Stimulated activated CD8-positive, alpha-beta memory T cell treated with anti-CD3 and anti-CD28 coated beads, Interleukin-12 subunit alpha, Interleukin-12 subunit beta, amount 100 ng/mL, for 24 hours (primary cell): ENCODE results near the gene SGIP1.
"Not testable (repeated sequence)": the region's sequence is repeated elsewhere in the genome, so short reads cannot be mapped to it uniquely, and the experiment has no call there.

Source experiments
- DNase-seq: peaks from one replicate; pipeline ENCODE4 v3.0.0-alpha.2; 2020; ENCODE audit errors: extremely low read depth

Gene SGIP1

DNA sequence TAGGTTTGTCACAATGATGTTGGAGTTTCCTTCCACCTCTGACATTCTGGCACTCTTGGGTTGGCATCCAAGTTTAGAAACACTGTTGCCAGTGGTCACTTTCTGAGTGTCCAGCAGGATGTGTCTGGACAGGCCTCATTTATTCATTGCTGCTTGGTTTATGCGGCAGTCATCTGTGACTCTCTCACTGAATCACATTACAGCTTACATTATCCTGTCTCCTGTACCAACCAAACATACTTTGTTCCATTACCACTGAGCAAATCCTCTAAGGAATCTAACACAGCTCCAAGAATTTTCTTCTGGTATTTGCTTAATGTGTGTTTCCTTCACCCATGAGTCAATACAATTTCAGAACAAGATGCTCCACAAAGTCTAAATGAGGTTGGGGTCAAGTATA is 19.9 kb downstream of the SGIP1 start:
- no peak for DNase-seq

DNA sequence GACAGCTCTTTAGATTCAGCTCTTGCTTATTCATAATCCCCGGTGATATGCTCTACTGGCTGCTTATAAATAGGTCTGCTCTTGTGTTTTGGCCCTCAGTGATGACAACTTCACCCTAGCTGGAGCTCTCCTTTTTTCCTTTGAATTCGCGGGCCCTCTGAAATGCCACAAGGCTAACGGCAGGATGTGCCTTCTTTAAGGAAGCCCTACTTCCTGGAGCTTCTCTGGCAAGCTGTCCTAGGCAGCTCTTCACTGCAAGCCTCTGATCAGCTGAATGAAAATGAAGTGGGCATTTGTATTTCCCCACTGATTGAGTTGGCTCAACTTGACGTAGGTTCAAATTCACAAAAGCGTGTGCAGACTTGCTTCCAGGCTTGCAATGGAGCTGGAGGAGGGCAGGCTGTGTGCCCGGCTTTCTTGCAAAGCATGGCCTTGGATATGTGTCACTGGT is 22.2 kb downstream of the SGIP1 start:
- DNase-seq: no peak

DNA sequence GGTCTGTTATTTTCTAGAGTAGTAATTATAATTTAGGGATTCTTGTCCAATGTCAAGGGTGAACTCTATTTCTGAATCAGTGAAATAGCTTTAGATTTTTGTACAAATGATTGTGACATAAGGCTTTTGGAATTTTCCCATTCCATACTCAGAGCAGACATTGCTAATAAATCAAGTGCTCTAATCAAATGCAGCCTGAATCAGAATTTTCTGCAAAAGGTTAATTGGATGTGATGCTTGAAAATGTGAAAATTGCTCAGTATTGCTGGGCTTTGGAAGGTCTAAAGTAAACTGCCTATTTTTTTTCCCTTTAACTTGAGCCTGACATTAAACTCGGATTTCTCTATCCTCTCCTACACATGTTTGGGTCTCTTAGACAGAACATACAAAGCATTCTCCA is 23.2 kb downstream of the SGIP1 start:
- no peak for DNase-seq

DNA sequence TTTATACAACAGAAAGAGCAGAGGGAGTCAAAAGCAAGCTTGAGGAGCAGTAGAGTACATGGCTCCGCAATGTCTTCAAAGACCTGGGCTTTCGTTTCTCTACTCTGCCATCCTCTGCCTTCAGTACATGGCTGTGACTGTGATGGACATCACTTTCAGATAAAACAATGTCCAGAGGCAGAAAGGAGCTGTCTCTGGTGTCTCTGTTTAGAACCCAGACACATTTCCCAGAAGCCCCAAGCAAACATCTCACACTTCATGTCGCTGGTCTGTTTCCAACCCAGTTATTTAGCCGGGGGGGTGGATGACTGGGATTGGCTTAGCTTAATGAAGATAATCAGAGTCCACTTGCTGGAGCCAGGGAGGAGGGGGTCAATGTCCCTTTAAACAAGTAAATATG is 25.6 kb downstream of the SGIP1 start:
- DNase-seq: no peak

DNA sequence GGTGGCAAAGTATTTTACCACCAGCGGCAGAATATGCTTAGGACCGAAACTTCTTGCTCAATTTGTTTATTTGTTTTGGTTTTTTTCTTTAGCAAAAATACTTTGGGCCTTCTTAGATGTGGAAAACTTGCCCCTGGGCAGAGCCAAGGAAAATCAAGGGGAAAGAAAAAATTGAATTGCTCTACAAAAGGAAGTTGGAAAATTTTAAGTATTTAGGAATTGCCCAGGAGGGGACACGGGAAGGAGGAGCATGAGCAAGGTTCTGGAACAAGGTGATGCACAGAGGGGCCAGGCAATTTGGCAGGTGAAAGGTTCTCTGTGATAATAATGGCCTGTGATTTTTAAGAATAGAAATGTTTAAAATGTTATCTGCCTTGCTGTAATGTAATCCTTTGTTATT is 28.6 kb downstream of the SGIP1 start:
- DNase-seq: no peak

DNA sequence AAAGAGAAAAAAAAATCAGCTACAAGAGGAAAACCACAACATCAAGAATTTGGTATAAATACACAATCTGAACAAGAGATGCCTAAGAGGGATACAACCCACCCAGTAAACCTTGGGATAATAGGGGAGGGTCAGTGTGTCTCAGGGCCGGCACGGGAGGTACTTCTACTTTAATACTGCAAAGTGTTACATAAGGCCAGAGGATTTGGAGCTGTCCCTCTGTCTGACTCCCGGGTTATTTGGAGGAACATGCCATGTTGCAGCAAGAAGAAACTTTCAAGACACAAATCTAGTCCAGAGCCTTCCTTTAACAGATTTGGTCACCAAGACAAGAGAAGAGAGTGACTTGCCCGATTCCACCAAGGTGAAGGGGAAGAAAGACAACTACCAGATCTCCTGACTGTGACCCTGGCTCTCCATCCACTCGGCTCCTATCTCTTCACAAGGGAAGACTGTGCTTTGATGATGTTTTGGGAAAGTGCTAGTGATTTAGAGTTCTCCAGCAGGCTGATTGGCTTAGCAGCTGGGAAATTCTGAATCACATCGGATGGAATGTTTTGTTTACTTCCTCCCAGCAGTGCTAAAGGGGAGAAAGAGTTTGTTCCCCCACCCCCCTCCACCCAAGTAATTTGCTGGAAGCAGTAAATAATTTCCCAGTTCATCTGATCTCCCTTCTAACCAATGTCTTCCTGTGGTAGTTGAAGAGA is 29.3 kb downstream of the SGIP1 start:
- no peak for DNase-seq

DNA sequence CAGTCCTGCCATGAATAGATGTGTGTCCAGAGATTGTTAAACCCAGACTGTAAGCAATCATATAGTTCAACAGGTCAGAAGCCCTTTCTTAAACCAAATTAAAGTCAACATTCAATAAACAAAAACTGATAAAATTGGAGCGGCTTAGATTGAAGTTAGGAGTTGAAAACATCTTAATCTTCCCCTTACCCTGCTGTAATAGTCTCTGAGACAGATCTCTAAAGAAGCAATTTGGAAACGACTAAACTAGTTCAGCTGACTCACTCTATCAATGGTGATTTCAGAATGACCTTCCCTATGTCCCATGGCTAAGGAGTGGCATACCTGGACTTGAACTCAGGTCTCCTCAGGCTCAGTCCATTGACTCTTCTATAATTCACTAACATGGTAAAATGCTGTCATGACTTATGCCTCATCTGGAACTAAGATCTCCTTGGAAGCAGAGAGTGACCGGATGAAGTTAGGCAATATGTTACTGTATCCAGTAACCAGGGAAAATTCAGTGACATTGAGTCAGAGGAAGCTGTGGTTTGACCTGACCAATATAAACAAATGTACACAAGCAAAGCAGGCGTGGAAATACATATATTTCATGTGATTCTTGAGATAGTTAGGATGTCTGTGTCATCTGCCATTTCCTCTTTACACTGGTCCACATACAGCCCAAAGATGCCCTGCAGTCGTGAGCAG is 30.1 kb downstream of the SGIP1 start:
- DNase-seq: no peak

DNA sequence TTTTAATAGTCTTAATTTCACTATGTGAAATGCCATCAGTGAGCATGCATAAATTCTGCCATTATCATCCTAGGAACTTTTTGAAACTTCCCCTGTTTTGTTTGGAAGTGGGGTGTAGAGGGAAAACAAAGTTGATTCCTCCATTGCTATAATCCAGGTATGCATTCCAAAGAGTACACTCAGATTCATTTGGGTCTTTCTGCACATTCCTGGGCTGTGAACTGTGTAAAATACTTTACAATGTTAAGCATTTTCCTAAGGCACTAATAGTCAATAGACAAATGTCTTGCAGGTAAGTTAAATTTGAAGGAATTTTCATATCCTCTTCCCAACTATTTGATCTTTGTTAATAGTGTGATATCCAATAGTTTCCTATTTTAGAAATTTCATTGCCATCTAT is 36.2 kb downstream of the SGIP1 start:
- no peak for DNase-seq

DNA sequence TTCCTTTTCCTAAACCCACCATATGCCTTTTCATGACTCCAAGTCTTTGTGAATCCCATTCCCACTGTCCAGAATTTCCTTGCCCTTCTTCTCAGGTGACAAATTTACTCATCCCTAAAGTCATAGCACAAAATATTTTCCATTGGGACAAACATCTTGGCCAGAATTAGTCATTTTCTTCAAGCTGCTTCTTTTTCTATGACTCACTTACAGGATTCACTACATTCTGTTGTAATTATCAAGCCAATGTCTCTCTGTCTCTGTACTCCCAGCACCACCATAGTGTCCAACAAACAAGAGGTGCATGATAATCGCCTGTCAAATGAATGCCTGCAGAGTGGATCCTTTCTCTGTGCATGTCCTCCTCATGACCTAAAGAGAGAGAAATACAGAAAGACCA is 37.8 kb downstream of the SGIP1 start:
- DNase-seq: no peak

DNA sequence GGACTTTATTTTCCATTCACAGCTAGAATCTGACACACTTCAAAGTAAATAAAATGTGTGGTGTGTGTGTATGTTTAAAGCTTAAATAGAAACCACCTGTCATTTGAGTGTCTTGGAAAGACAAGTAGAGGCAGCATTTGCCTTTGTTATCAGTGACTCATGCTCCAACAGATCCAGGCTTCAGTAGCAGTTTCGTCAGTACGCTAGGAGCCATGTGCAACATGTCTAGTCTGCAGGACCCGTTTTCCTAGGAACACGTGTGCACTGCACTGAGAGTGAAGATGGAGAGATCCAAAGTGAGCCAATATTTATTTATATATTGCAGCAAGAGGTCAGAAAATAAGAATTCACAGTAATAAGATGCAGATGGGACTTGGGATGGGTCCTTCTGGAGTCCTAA is 41.8 kb downstream of the SGIP1 start:
- no peak for DNase-seq

DNA sequence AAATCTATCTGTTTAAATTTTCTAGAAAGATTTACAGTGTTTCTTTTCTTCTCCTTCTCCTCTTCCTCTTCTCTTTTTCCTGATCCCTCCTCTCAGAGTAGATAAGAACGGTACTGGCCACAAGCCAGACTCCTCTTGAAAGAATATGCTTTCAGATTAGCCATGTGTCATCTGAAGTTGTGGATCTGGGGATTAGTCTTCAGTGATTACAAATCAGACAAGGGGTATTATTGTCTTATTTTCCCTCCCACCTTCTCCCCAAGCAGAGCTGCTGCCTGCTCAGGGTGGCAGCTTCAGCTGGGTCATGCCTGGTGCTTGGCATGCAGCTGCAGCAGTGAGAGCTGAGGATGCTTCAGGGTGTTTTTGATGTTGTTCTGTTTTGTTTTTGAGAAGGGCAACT is 42.7 kb downstream of the SGIP1 start:
- DNase-seq: no peak

DNA sequence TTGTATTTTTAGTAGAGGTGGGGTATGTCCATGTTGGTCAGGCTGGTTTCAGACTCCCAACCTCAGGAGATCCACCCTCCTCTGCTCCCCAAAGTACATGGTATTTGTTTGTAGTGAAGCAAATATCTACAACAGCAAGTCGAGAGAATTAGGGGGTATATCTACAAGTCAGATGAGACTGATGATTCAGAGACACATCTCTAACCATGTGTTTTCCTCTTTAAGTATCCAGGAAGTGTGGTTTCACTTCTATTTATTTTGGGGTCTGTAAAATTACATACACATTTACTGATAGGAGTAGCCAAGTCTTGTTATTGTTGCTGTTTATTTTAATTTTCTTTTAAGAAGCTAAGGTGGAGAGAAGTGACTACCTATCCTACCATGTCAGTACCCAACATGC is 44.9 kb downstream of the SGIP1 start:
- no peak for DNase-seq

DNA sequence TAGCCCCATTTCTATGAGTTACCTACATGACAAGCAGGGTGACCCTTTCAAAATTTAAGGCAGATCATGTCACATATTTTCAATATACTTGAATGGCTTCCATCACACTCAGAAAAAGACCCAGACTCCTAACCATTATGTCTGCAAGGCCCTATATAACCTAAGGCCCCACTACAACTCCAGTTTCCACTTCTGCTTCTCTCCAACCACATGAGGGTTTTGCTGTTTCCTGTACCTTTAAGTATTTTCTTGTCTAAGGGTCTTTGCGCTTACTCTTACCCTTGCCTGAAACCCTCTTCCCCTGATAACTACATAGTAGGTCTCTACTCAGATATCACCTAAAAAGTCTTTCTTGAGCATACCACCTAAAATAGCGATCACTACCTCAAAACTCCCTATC is 46.1 kb downstream of the SGIP1 start:
- DNase-seq: no peak

DNA sequence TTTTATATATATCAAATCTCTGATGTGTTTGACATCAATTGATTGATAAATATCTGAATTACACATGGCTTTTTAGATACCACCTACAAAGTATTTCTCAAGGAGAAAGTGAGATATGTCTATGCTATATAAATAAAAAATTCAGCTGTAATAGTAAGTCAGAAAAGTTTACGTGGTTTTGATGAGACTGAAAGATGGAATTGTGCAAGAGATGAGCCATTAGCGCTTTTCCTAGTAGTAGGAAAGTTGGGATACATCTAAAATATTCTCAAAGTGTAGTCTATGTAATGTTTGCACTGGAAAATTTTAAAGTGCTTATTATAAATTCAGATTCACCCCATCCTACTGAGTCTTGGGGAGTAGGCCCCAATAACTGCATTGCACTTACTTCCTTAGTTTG is 49.1 kb downstream of the SGIP1 start:
- DNase-seq: no peak

DNA sequence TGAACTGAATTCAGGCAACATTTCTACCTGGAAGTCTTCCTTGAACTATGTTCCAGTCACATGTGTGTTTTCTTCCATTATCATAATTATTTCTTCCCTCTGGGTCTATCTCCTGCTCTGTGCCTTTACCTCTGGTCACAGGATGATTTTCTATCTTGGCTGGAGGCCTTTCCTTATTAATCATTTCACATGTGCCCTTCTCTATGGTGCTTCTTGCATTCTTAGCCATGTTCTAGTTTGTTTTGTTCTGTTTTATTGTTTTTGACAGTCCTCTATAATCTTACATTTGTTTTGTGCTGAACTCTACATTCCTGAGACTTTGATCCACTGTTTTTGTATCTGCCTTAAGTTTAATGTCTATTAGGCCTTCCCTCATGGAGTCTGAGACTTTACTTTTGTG is 51.0 kb downstream of the SGIP1 start:
- DNase-seq: no peak

DNA sequence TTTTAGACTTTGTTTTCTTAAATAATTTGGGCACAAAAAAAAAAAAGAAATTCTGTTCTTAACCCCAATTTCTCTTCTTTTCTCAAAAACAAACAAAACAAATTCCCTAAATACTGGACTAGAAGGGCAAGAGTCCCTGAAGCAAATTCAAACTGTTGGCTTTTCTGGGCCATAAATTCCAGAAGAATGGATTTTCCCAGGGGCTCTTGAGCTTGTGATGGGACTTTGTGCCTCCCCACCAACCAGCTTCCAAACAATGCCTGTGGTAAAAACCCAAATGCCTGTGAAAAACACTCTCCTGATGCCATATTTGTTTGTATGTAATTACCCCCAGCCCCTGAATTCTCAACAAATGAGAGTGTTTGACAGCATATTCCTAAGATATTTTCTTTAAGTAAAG is 55.4 kb downstream of the SGIP1 start:
- DNase-seq: no peak

DNA sequence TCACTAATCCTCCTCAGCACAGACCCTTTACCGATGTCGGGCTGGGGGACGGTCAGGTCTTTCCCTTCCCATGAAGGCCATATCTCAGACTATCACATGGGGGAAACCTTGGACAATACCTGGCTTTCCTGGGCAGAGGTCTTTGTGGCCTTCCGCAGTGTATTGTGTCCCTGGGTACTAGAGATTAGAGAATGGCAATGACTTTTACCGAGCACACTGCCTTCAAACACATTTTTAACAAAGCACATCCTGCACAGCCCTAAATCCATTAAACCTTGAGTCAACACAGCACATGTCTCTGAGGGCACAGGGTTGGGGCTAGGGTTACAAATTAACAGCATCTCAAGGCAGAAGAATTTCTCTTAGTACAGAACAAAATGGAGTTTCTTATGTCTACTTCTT is 58.2 kb downstream of the SGIP1 start:
- not testable (repeated sequence) for DNase-seq

DNA sequence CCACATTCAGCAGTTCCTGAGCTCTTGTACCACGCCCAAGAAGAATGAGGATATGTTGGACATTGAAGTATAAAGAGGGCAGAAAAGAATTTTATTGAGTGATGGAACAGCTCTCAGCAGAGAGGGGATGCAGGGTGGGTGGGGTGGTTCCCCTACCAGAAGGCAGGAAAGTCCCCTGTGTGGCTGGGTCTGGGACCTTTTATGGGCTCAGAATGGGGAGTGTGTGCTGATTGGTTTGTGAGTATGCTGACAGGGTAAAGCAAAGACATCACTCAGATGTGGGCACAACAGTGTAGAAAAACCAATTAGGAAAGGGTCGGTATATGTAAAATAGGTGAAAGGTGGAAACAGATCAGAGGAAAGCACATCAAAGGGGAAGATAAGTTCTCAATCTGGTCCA is 62.2 kb downstream of the SGIP1 start:
- DNase-seq: no peak

DNA sequence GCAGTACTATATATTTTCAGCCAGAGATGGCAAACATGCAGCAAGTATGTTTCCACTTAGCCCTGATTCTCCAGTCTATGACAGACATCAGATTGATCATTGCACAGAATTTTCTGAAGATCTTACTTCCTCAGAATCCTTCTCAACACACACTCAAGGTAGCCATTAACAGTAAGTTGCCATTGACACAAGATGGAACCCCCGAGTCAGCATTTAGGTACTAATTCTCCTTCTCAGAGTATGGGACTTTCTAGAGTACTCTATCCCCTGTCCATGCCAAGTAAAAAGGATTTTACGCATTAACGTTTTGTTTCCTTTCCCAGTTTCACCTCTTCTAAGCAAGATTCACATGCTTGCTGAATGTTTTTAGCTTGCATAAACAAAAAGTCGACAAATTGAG is 63.5 kb downstream of the SGIP1 start:
- no peak for DNase-seq

DNA sequence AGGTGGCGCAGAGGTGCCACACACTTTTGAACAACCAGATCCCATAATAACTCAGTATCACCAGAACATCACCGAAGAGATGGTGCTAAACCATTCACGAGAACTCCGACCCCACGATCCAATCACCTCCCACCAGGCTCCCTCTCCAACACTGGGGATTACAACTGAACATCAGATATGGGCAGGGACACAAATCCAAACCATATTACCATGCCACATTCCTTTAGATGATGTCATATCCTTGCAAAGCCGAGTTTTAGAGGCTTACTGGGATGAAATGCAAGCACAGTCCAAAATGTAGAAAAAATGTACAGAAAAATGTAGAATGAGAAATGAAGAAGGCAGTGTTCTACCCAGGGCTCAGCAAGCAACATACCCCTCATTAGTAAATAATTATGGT is 64.7 kb downstream of the SGIP1 start:
- DNase-seq: no peak

DNA sequence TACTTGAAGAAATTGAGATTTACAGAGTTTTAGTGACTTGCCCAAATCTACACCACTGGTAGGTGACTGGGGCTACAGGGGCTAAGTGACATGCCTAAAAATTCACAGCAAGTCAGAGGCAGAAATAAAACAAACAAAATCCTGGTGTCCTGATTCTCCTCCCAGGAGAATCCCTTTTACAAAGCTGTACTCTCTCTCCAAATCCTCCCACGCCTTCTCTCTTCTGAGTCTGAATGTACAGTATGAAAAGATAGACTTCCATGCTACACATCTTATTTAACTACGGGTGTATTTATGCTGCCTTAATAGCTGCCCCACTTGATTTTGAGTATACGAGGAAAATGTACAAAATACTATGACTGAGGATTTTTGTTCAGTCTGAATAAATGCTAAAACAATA is 65.4 kb downstream of the SGIP1 start:
- DNase-seq: no peak

DNA sequence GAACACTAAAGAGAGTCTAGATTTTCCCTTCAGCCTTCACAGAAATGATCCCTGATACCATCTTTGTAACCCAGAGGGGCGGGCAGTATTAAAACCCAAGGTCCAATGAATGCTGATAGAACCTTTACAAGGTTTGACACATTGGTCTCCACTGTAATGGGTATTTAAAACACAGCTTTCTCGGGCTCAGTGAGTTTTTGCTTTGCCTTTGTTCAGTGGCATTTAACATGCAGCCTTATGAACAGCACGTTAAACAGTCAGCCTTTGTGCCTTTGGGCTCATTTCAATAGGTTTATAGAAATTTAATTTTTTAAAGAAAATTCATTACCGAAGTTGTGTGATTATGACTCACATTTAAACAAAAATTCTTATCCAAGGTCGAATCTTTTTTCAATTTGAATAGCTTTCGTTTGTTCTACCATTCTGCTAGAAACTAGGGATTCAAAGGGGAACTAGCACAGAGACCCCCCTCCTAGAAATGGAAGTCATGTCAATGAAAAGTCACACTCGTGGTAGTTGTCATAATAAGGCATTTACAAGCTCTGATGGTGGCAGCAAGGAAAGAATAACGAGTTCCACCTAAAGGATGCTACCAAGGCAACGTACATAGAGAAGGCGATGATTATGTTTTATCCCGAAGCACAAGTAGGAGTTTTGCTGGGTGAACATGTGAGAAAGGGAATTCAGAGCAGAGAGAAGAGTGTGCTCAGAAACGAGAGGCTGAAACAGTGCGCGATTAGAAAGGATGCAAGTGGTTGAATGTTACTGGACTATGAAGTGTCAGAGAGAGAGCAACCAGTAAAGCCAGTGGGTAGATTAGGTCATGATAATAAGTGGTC is 66.2 kb downstream of the SGIP1 start:
- no peak for DNase-seq
